NCI-H2107 (cell line): ENCODE results near the gene SP140L.
"Not testable (repeated sequence)": the region's sequence is repeated elsewhere in the genome, so short reads cannot be mapped to it uniquely, and the experiment has no call there.

Source experiments
- DNase-seq: peaks from one replicate; lab custom pipeline; 2025; lab: John Stamatoyannopoulos, UW

Gene SP140L

DNA sequence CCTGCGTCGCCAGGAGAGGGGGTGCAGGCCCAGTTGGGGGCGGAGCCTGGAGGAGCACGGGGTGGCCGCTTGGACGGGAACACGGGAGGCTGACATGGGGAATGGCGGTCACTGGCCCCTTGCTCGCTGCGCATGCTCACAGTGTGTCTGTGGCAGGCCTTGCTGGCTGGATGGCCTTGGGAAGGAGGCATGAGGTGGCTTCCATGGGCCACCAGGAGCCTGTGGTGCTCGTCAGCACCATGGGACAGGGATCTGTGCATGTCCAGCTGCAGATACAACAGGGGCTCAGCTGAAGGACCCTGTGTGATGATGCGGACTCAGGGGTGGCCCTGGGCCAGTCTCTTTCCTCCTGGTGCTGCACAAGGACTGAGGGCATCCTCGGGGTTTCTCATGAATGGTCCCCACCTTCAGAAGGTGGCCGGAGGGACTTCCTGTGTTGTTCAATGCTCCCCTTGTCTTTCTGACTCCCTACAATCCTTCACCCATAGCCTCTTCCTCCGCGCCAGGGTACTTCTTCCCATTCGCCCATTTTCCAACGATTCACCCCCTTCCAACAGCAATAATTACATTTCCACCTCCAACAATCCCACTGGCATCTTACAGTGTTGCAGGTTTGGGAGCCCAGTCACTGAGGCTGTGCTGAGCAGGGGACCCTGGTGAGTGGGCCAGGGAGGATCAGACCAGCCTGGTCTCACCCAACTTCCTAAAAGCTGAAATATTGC lies 3.4 kb upstream of the SP140L start:
- DNase-seq = no peak

- DNase-seq = no peak
Measured at GRCh38 chr2:230324503-230324902, 2.5 kb upstream of the SP140L start.

- no peak for DNase-seq
Measured at GRCh38 chr2:230325316-230326243, 1.4 kb upstream of the SP140L start.

- DNase-seq = no peak
Measured at GRCh38 chr2:230327418-230328154, 593 bp downstream of the SP140L start.

DNA sequence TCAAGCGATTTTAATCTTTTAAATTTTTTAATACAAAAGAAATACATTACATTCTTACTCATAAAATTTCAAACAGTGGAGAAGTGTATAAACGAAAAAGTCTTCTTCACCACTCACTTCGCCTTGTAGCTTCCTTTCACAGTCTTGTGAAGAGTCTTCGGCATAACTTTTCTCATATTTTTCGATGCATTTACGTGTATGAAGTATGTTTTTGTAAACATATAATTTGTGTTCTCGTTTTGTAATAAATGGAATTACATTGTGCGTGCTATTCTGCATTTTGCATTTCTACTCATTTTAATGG lies 1.1 kb downstream of the SP140L start:
- DNase-seq = no peak

DNA sequence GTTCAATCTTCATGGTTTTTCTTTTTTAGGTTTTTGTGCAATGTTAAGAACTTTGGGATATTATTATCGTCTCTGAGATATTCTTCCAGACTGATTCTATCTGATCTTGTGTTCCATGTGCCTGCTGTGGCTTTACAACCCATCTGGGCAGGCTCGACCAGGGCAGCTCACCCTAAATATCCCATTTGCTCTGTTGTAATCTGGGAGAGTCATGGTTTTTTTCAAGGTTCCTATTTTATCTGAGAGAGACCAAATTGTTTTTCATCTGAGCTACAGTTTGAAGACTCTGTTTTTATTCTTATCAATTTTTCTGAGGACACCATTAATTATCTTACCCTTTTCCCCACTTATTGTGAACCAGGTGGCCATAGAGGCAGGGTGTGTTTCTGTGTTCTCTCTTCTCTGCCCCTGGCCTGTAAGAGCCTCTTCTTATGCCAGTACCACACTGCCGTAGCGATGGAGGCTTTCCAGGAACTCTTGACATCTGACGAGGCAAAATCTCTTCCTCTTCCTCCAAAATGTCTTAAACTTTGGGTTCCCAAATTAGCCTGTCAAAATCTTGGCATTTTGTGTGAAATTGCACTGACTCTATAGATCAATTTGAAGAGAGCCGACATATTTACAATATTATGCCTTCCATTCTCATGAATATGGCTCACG lies 3.1 kb downstream of the SP140L start:
- DNase-seq = no peak

- no peak for DNase-seq
Measured at GRCh38 chr2:230330725-230331124, 3.7 kb downstream of the SP140L start.

DNA sequence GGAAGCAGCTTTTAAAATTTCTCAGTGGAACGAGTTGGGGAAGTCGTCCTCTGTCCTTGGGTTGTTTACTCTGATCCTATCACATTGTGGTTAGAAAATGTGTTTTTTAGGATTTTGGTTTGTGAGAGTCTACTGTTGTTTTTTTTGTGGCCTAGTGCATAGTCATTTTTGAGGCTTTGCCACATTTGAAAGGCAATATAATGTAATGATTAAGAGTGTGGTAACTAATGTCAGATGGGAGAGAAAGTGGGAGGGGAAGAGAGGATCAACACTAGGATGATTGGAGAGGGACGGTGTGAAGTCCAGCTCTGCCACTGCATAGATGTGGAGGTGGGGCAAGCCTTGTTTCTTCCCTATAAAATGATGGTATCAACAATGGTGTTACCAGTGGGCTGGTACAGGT lies 8.5 kb downstream of the SP140L start:
- no peak for DNase-seq

DNA sequence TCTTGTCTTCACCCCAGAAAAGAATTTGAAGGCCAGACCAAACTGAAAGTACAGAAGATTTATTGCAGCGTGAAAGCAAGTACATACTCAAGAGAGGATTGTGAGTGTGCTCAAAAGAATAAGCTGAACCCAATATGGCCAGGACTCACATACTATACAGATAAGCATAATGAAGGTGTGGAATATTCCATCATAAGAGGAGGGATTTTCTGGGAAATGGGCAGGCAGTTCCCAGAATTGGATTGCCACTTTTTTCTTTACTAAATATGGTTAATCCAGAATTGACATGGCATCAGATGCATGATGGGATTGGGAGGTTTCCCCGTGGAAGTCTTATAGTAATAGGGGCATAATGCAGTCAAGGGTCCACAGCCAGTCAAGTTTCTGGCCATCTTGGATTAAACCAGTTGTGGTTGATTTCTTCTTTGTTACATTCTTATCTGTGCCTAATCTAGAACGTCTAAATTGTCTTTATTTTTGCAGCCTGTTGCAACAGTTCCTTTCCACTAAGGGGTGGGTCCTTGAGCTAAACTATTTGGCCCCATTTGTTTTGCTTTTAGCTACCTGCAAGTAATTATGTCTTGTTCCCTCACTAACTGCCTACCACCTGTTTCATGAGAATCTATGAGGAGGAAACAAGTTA lies 9.0 kb downstream of the SP140L start:
- no peak for DNase-seq

- DNase-seq = not testable (repeated sequence)
Measured at GRCh38 chr2:230341936-230342528, 15.0 kb downstream of the SP140L start.

DNA sequence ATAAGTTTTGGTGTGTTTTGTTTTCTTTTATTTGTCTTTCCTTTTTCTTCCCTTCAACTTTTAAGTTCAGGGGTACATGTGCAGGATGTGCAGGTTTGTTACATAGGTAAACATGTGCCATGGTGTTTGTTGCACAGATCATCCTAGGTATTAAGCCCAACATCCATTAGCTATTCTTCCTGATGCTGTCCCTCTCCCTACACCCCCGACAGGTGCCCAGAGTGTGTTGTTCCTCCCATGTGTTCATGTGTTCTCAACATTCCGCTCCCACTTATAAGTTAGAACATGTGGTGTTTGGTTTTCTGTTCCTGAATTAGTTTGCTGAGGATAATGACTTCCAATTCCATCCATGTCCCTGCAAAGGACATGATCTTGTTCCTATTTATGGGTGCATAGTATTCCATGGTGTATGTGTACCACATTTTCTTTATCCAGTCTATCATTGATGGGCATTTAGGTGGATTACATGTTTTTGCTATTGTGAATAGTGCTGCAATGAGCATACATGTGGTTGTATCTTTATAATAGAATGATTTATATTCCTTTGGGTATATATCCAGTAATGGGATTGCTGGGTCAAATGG lies 16.1 kb downstream of the SP140L start:
- DNase-seq = not testable (repeated sequence)

- no peak for DNase-seq
Measured at GRCh38 chr2:230343747-230344146, 16.8 kb downstream of the SP140L start.

GRCh38 chr2:230346465-230346864 lies 19.5 kb downstream of the SP140L start:
- no peak for DNase-seq

DNA sequence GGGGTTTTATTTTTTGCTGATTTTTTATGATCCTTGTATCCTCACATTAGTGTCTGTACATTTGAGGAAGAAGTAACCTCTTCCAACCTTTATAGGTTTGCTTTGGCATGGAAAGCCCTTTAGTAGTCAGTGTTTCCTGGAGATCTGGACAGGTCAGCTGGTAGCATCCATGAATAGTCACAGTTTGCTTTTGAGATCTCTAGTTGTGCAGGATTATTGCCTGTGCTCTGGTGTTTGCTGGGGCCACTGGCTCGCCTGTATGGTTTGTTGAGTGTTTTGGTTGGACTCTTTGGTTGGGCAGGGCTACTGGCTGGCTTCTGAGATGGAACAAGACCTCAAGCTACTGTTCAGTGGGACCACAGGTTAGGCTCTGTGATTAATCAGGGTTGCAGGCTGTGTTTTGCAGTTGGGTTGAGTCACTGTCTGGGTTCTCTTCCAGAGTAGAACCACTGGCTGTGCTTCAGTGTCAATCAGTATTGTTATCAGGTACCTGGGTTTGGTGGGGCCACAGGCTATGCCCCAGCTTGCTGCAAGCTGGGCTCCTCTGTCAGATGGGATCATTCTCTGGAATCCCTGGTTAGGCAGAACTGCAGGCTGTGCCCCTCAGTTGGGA lies 20.0 kb downstream of the SP140L start:
- DNase-seq = no peak

- DNase-seq = no peak
Measured at GRCh38 chr2:230347659-230348305, 20.8 kb downstream of the SP140L start.

GRCh38 chr2:230348787-230349186 lies 21.8 kb downstream of the SP140L start:
- no peak for DNase-seq

- no peak for DNase-seq
Measured at GRCh38 chr2:230356084-230356483, 29.1 kb downstream of the SP140L start.

GRCh38 chr2:230358305-230358704 lies 31.3 kb downstream of the SP140L start:
- no peak for DNase-seq

DNA sequence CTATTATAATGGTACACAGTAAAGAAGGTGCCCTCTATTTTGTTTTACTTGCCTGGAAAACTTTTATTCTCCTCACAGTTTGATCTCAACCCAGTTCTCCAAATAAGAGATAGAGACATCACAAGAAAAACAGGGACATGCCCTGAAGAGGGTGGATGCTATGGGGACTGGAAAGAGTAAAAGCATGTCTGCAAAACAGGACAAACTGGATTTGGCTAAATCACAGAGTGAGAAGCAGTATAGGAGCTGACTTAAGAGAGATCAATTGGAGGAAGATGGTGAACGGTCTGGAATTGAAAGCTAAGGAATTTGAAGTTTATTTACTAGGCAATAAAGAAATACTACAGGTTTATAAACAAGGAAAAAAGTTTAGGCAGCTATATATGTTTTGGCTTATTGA lies 33.0 kb downstream of the SP140L start:
- DNase-seq = no peak
